HG02884 (cell line): ENCODE measurements around the gene HS2ST1.
"Not testable (repeated sequence)": the region's sequence is repeated elsewhere in the genome, so short reads cannot be mapped to it uniquely, and the experiment has no call there.

Experiments used
- ATAC-seq: cut with Tn5 transposase; IDR thresholded peaks from one replicate; pipeline ENCODE4 v1.9.1; 2021; ENCODE audit warnings: mild to moderate bottlenecking, moderate library complexity; ENCODE audit not compliant: unreplicated experiment

HS2ST1 gene

GRCh38 chr1:87004857-87005256 is 90.4 kb downstream of the HS2ST1 start:
- no peak for ATAC-seq

GRCh38 chr1:87007323-87007722 is 92.9 kb downstream of the HS2ST1 start:
- no peak for ATAC-seq

GRCh38 chr1:87013385-87013784 is 99.0 kb downstream of the HS2ST1 start:
- not testable (repeated sequence) for ATAC-seq

- no peak for ATAC-seq
These were observed 103.7 kb downstream of the HS2ST1 start for GRCh38 chr1:87017998-87018672.

GRCh38 chr1:87023326-87023725 is 108.9 kb downstream of the HS2ST1 start:
- ATAC-seq: no peak

GRCh38 chr1:87024936-87025540 is 110.6 kb downstream of the HS2ST1 start:
- ATAC-seq: peak; percentile 73

GRCh38 chr1:87027561-87027960 is 113.1 kb downstream of the HS2ST1 start:
- not testable (repeated sequence) for ATAC-seq

GRCh38 chr1:87028576-87028975 is 114.1 kb downstream of the HS2ST1 start:
- no peak for ATAC-seq

GRCh38 chr1:87030740-87031690 is 116.6 kb downstream of the HS2ST1 start:
- peak; percentile 95 for ATAC-seq

- ATAC-seq: no peak
These were observed 119.9 kb downstream of the HS2ST1 start for GRCh38 chr1:87034351-87034750.

GRCh38 chr1:87039096-87039495 is 124.7 kb downstream of the HS2ST1 start:
- ATAC-seq: no peak

- ATAC-seq: no peak
These were observed 127.8 kb downstream of the HS2ST1 start for GRCh38 chr1:87042111-87042811.

- no peak for ATAC-seq
These were observed 130.0 kb downstream of the HS2ST1 start for GRCh38 chr1:87044424-87044823.

GRCh38 chr1:87044840-87045239 is 130.4 kb downstream of the HS2ST1 start:
- no peak for ATAC-seq

GRCh38 chr1:87045761-87046304 is 131.4 kb downstream of the HS2ST1 start:
- ATAC-seq: peak; percentile 37

- no peak for ATAC-seq
These were observed 132.5 kb downstream of the HS2ST1 start for GRCh38 chr1:87046951-87047350.

GRCh38 chr1:87048237-87048636 is 133.8 kb downstream of the HS2ST1 start:
- no peak for ATAC-seq

- ATAC-seq: peak; percentile 48
These were observed 137.5 kb downstream of the HS2ST1 start for GRCh38 chr1:87051965-87052364.

GRCh38 chr1:87052400-87052799 is 138.0 kb downstream of the HS2ST1 start:
- ATAC-seq: no peak

- ATAC-seq: no peak
These were observed 138.5 kb downstream of the HS2ST1 start for GRCh38 chr1:87052961-87053360.

GRCh38 chr1:87053446-87053845 is 139.0 kb downstream of the HS2ST1 start:
- ATAC-seq: no peak
